Measurements from ENCODE around the gene SLC19A1.

Gene SLC19A1

DNA sequence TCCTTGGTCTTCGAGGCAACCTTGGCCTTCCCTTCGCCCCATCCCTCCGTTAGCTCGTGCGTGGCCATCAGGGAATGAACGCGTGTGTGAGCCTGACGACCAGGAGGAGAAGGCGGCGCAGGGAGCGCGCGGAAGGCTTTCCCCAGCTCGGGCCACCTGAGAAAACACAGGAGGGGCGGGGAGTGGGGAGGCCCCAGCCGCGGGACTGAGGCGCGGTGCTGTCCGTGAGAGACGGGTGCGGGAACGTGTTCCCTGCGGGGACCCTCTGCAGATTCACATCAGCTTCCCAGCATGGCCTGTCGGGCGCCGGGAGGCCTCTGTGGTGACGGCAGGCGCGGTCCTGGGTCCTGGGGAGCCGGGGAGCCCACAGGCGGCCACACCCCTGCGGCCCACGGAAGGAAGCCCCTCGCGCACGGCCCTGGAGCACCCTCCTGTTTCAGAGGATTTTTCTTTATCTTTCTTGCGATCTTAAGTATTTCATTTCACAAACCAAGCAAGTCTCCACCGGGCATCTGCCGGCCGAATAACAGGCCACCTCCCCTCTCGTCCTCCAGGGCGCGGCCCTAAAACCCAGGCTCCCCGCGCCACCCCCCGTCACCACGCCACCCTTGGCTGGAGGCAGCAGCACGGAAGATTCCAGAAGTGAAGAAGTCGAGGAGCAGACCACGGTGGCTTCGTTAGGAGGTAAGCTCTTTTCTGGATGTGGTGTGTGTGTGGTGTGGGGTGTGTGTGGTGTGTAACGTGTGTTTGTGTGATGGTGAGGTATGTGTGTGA is 66.3 kb downstream of the SLC19A1 start:
- TF ChIP-seq EZH2 (optimal IDR thresholded peaks at IDR 0.05; ENCODE audit: low read depth, low read length), result no peak
- H3K9me2 ChIP-seq (replicated peaks; ENCODE audit: insufficient read depth, low read length), result no peaks in the 10 kb centered on the region
- no peak overlapping the region for H3K9ac ChIP-seq (ENCODE audit: low read length)
- peaks cover 4% of the 10 kb centered on the region; the same call in 1 of the 2 replicates for H3K4me1 ChIP-seq (ENCODE audit: low read length)
- peaks cover 99% of the 10 kb centered on the region for H3K27me3 ChIP-seq (replicated peaks; ENCODE audit: insufficient read depth, low read length)
- H3K4me2 ChIP-seq (ENCODE audit: low read depth, low read length), result no peak overlapping the region
- H3K9me3 ChIP-seq (replicated peaks; ENCODE audit: insufficient read depth, low read length), result no peaks in the 10 kb centered on the region
- no peaks in the 10 kb centered on the region for H3K79me2 ChIP-seq (ENCODE audit: low read length)
- H3K4me3 ChIP-seq (ENCODE audit: low read length), result no peak overlapping the region
- DNase-seq, result no peak
- no peak overlapping the region for H2AFZ ChIP-seq (ENCODE audit: low read length)
- H3K36me3 ChIP-seq (replicated peaks; ENCODE audit: insufficient read depth, low read length), result no peaks in the 10 kb centered on the region
- no peaks in the 10 kb centered on the region for H3F3A ChIP-seq (ENCODE audit: insufficient read depth, low read length)
- H4K20me1 ChIP-seq (ENCODE audit: insufficient read depth, low read length), result no peaks in the 10 kb centered on the region
- H3K27ac ChIP-seq (ENCODE audit: low read length), result no peak overlapping the region

DNA sequence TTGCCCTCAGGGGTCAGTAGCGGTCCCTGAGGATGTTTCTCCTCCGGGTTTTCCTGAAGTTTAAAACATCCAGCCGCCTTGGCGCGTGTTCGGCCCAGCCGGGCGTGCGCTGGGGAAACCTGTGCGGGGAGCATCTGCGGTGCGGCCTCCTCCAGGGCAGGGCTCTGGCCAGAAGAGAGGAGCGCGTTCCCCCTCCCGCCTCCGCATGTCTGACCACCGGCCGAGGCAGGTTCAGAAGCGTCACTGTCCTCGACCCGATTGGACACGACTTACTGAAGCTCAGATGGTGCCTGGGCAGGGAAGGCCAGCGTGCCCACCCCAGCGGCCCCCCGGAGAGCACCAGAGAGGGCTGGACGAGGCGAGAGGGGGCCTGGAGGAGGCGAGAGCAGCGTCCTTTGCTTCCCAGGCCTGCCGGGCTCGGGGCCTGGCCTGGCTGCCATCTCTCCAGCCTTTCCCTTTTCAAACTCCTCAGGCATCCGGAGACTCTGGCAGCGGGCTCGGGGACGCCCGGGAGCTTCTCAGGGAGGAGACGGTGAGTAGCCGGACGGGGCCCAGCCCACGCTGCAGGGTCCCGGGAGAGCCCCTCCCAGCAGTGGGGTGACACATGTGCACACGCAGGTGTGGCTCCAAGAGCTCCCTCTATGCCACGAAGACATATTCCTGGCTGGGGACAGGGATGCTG is 67.1 kb downstream of the SLC19A1 start:
- no peaks in the 10 kb centered on the region for H4K20me1 ChIP-seq (ENCODE audit: insufficient read depth, low read length)
- H3K9me2 ChIP-seq (replicated peaks; ENCODE audit: insufficient read depth, low read length), result no peaks in the 10 kb centered on the region
- no peak for DNase-seq
- no peaks in the 10 kb centered on the region for H3K36me3 ChIP-seq (replicated peaks; ENCODE audit: insufficient read depth, low read length)
- no peak overlapping the region for H3K4me2 ChIP-seq (ENCODE audit: low read depth, low read length)
- H3K27ac ChIP-seq (ENCODE audit: low read length), result no peak overlapping the region
- H3K4me3 ChIP-seq (ENCODE audit: low read length), result no peak overlapping the region
- H3K9ac ChIP-seq (ENCODE audit: low read length), result no peak overlapping the region
- TF ChIP-seq EZH2phosphoT487 (IDR thresholded peaks at IDR 0.05; ENCODE audit: low read length) (no peak), EZH2 (optimal IDR thresholded peaks at IDR 0.05; ENCODE audit: low read depth, low read length) (no peak)
- TF ChIP-seq, protein P1, sequence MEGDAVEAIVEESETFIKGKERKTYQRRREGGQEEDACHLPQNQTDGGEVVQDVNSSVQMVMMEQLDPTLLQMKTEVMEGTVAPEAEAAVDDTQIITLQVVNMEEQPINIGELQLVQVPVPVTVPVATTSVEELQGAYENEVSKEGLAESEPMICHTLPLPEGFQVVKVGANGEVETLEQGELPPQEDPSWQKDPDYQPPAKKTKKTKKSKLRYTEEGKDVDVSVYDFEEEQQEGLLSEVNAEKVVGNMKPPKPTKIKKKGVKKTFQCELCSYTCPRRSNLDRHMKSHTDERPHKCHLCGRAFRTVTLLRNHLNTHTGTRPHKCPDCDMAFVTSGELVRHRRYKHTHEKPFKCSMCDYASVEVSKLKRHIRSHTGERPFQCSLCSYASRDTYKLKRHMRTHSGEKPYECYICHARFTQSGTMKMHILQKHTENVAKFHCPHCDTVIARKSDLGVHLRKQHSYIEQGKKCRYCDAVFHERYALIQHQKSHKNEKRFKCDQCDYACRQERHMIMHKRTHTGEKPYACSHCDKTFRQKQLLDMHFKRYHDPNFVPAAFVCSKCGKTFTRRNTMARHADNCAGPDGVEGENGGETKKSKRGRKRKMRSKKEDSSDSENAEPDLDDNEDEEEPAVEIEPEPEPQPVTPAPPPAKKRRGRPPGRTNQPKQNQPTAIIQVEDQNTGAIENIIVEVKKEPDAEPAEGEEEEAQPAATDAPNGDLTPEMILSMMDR (IDR thresholded peaks at IDR 0.05; ENCODE audit: low read length), result no peak
- no peaks in the 10 kb centered on the region for H3K79me2 ChIP-seq (ENCODE audit: low read length)
- no peaks in the 10 kb centered on the region for H3F3A ChIP-seq (ENCODE audit: insufficient read depth, low read length)
- H2AFZ ChIP-seq (ENCODE audit: low read length), result no peak overlapping the region
- H3K4me1 ChIP-seq (ENCODE audit: low read length), result peaks cover 4% of the 10 kb centered on the region; the same call in 1 of the 2 replicates
- peaks cover 98% of the 10 kb centered on the region for H3K27me3 ChIP-seq (replicated peaks; ENCODE audit: insufficient read depth, low read length)
- H3K9me3 ChIP-seq (replicated peaks; ENCODE audit: insufficient read depth, low read length), result no peaks in the 10 kb centered on the region

DNA sequence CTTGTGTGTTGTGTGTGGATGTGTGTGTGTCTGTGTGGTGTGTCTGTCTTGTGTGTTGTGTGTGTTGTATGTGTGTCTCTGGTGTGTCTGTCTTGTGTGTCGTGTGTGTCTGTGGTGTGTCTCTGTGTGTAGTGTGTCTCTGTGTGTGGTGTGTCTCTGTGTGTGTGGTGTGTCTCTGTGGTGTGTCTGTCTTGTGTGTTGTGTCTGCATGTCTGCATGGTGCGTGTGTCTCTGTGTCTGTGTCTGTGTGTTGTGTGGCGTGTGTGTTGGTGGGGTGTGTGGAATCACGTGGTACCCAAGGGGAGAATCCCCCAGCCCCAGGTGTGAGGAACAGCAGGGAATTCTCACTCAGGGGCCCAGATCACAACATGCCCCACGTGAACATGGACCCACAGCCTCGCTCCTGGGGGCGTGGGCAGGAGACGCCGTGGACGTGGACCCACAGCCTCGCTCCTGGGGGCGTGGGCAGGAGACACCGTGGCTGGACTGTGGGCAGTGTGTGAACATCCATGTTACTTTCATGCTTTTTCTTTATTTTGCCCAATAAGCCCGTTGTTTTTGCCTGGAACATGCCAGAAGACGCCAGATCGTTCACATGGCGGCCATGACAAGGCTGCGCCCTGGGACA is 67.8 kb downstream of the SLC19A1 start:
- no peak for TF ChIP-seq EZH2 (optimal IDR thresholded peaks at IDR 0.05; ENCODE audit: low read depth, low read length)
- TF ChIP-seq EZH2phosphoT487 (IDR thresholded peaks at IDR 0.05; ENCODE audit: low read length), result no peak
- TF ChIP-seq, protein P1 (IDR thresholded peaks at IDR 0.05; ENCODE audit: low read length), result no peak
- no peak overlapping the region for H3K9ac ChIP-seq (ENCODE audit: low read length)
- H2AFZ ChIP-seq (ENCODE audit: low read length), result no peak overlapping the region
- peaks cover 4% of the 10 kb centered on the region; the same call in 1 of the 2 replicates for H3K4me1 ChIP-seq (ENCODE audit: low read length)
- H3F3A ChIP-seq (ENCODE audit: insufficient read depth, low read length), result no peaks in the 10 kb centered on the region
- H3K4me2 ChIP-seq (ENCODE audit: low read depth, low read length), result no peak overlapping the region
- no peak for DNase-seq
- H3K9me2 ChIP-seq (replicated peaks; ENCODE audit: insufficient read depth, low read length), result no peaks in the 10 kb centered on the region
- H3K27me3 ChIP-seq (replicated peaks; ENCODE audit: insufficient read depth, low read length), result peaks cover 98% of the 10 kb centered on the region
- no peaks in the 10 kb centered on the region for H3K9me3 ChIP-seq (replicated peaks; ENCODE audit: insufficient read depth, low read length)
- no peaks in the 10 kb centered on the region for H4K20me1 ChIP-seq (ENCODE audit: insufficient read depth, low read length)
- no peaks in the 10 kb centered on the region for H3K79me2 ChIP-seq (ENCODE audit: low read length)
- no peak overlapping the region for H3K27ac ChIP-seq (ENCODE audit: low read length)
- no peaks in the 10 kb centered on the region for H3K36me3 ChIP-seq (replicated peaks; ENCODE audit: insufficient read depth, low read length)
- H3K4me3 ChIP-seq (ENCODE audit: low read length), result no peak overlapping the region

All from MM.1S (cell line).